Ovary (tissue), 3 donors: ENCODE measurements around the gene PHPT1.
"Not testable (repeated sequence)": the region's sequence is repeated elsewhere in the genome, so short reads cannot be mapped to it uniquely, and the experiment has no call there.

Experiments used
- POLR2A ChIP-seq: fragments of 450-650 bp; IDR thresholded peaks from one replicate; pipeline ENCODE4 v1.6.1; 2017; ENCODE audit warnings: antibody characterized with exemption, mild to moderate bottlenecking, moderate library complexity
- TF ChIP-seq, protein P1 (sequence below), 3 donors: fragments of 450-650 bp in 2 of 3; fragments of 200-600 bp in 1 of 3; IDR thresholded peaks; one replicate each; pipeline versions ENCODE4 v1.5.1 to v1.8.0; 2016 to 2022; ENCODE audit warnings: antibody characterized with exemption in 3 of 3, mild to moderate bottlenecking in 1 of 3
- donor health status: DM: no; HTN: no; CAD: no.

DNA sequence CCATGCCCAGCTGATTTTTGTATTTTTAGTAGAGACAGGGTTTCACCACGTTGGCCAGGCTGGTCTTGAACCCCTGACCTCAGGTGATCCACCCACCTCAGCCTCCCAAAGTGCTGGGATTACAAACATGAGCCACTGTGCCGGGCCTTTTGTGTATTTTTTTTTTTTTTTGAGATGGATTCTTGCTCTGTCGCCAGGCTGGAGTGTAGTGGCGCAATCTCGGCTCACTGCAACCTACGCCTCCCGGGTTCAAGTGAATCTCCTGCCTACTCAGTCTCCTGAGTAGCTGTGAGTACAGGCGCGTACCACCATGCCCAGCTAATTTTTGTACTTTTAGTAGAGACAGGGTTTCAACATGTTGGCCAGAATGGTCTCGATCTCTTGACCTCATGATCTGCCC is 34.5 kb downstream of the PHPT1 start:
- TF ChIP-seq POLR2A, result not testable (repeated sequence)
- TF ChIP-seq, protein P1, sequence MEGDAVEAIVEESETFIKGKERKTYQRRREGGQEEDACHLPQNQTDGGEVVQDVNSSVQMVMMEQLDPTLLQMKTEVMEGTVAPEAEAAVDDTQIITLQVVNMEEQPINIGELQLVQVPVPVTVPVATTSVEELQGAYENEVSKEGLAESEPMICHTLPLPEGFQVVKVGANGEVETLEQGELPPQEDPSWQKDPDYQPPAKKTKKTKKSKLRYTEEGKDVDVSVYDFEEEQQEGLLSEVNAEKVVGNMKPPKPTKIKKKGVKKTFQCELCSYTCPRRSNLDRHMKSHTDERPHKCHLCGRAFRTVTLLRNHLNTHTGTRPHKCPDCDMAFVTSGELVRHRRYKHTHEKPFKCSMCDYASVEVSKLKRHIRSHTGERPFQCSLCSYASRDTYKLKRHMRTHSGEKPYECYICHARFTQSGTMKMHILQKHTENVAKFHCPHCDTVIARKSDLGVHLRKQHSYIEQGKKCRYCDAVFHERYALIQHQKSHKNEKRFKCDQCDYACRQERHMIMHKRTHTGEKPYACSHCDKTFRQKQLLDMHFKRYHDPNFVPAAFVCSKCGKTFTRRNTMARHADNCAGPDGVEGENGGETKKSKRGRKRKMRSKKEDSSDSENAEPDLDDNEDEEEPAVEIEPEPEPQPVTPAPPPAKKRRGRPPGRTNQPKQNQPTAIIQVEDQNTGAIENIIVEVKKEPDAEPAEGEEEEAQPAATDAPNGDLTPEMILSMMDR (IDR thresholded peaks at IDR 0.05), result not testable (repeated sequence)
